DND-41 (cell line): ENCODE measurements around the gene ASIC2.

Experiments used
- CTCF ChIP-seq: IDR thresholded peaks from 2 replicates; pipeline ENCODE4 v1.5.1; 2012; ENCODE audit warnings: borderline replicate concordance, low read length, moderate library complexity, mild to moderate bottlenecking; ENCODE audit not compliant: poor library complexity, severe bottlenecking; ENCODE audit errors: extremely low read depth
- EZH2 ChIP-seq: IDR thresholded peaks from 3 replicates; pipeline ENCODE4 v1.6.1; 2012; ENCODE audit warnings: borderline replicate concordance, low read depth, mild to moderate bottlenecking, moderate library complexity, low read length, inconsistent platforms; ENCODE audit not compliant: severe bottlenecking

GRCh38 chr17:33273271-33273670 is 19.8 kb downstream of the ASIC2 start:
- no peak for TF ChIP-seq CTCF
- TF ChIP-seq EZH2, result no peak
